HG02981 (cell line): Measurements from ENCODE around the gene MAD1L1.

Experiments
- ATAC-seq: cut with Tn5 transposase; IDR thresholded peaks from one replicate; pipeline ENCODE4 v1.9.1; 2021; ENCODE audit warnings: mild to moderate bottlenecking, moderate library complexity; ENCODE audit not compliant: unreplicated experiment

Gene MAD1L1

GRCh38 chr7:1949681-1950055 lies 283.1 kb downstream of the MAD1L1 start:
- no peak for ATAC-seq

GRCh38 chr7:1948887-1949680 lies 283.7 kb downstream of the MAD1L1 start:
- no peak for ATAC-seq

GRCh38 chr7:1948301-1948796 lies 284.4 kb downstream of the MAD1L1 start:
- ATAC-seq, result no peak

GRCh38 chr7:1947586-1948217 lies 285.0 kb downstream of the MAD1L1 start:
- no peak for ATAC-seq

- no peak for ATAC-seq
Measured at GRCh38 chr7:1946773-1947450, 285.8 kb downstream of the MAD1L1 start.

- ATAC-seq, result no peak
Measured at GRCh38 chr7:1946025-1946772, 286.5 kb downstream of the MAD1L1 start.

GRCh38 chr7:1945558-1945957 lies 287.2 kb downstream of the MAD1L1 start:
- ATAC-seq, result no peak

GRCh38 chr7:1944619-1945210 lies 288.0 kb downstream of the MAD1L1 start:
- no peak for ATAC-seq

- no peak for ATAC-seq
Measured at GRCh38 chr7:1943933-1944618, 288.7 kb downstream of the MAD1L1 start.

GRCh38 chr7:1943326-1943725 lies 289.4 kb downstream of the MAD1L1 start:
- ATAC-seq, result no peak

GRCh38 chr7:1942941-1943289 lies 289.8 kb downstream of the MAD1L1 start:
- ATAC-seq, result no peak

- no peak for ATAC-seq
Measured at GRCh38 chr7:1942243-1942940, 290.4 kb downstream of the MAD1L1 start.

- ATAC-seq, result no peak
Measured at GRCh38 chr7:1941464-1942242, 291.1 kb downstream of the MAD1L1 start.

GRCh38 chr7:1940863-1941262 lies 291.9 kb downstream of the MAD1L1 start:
- ATAC-seq, result peak; percentile 25

GRCh38 chr7:1940402-1940786 lies 292.4 kb downstream of the MAD1L1 start:
- peak; percentile 90 for ATAC-seq

- ATAC-seq, result peak; percentile 17
Measured at GRCh38 chr7:1939434-1940401, 293.0 kb downstream of the MAD1L1 start.

- no peak for ATAC-seq
Measured at GRCh38 chr7:1938788-1939433, 293.8 kb downstream of the MAD1L1 start.
